Measurements from ENCODE around the gene TGFBR2. TPM values are rescaled to one million over a fixed set of nuclear protein-coding genes. Genes with fewer than 3 reads are reported as not detected.

The TGFBR2 gene
- total RNA-seq, 1 experiment from 2014 or later, result 48.2 TPM

DNA sequence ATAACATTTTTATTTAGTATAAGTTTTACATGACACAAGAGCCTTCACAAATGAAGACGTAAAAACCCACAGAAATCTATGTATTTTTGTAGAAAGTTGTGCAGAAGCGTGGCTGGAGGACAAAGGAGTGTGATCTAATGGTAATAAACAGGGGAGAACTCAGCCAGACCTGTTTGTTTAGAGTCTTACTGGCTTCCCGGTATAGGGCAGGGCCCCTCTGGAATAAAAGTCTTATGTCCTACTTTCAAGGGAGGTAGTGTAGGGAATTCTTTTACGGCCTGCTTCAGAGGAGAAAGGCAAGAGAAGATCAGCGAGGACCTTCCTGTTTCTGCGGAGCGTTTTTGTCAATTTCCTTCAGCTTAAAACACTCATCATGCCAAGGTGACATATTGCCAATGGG is 103.6 kb downstream of the TGFBR2 start:
- no peak overlapping the region for H2AFZ ChIP-seq (ENCODE audit: low read length)
- CTCF ChIA-PET, result no interaction called here
- POLR2A ChIA-PET (ENCODE audit: unreplicated experiment), result no interaction called here

DNA sequence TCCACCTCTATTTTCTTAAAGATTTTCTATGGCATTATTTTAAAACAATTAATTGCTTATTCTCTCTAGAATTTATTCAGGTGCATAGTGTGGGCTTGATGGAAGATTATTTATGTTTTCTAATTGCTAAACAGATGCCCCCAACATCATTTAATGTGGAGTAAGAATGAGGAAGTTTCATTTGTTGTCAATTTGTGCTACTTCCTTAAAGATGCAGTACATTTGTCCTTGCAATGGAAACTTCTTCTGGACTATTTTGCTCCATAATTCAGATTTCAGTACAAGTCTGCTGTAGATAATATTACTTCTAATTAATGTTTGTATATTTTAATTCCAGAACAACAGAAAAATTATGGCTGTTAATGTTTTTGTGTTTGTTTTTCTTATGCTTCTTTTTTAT is 104.8 kb downstream of the TGFBR2 start:
- BruUV-seq (replicated peaks), result no TSS peak
- DNase-seq, result no peak
- Histone ChIP-seq H3K9me3 (ENCODE audit: low read length) (no peaks in the 10 kb centered on the region), H3K9me2 (replicated peaks; ENCODE audit: low read length) (no peaks in the 10 kb centered on the region), H3K9ac (ENCODE audit: low read length) (no peak overlapping the region), H3K4me3 (ENCODE audit: low read length) (no peak overlapping the region), H3K36me3 (ENCODE audit: low read depth, low read length) (no peaks in the 10 kb centered on the region), H3K4me1 (ENCODE audit: insufficient read depth, low read length) (peaks cover 7% of the 10 kb centered on the region), H3K27me3 (ENCODE audit: low read length) (no peaks in the 10 kb centered on the region), H3F3A (ENCODE audit: low read length, unreplicated experiment) (no peaks in the 10 kb centered on the region), H3K4me2 (ENCODE audit: low read length) (no peak overlapping the region), H4K20me1 (ENCODE audit: low read length) (no peaks in the 10 kb centered on the region), H3K79me2 (ENCODE audit: low read length) (no peaks in the 10 kb centered on the region), H3K27ac (ENCODE audit: low read length) (no peak overlapping the region), H2AFZ (ENCODE audit: low read length) (no peak overlapping the region)
- intact Hi-C loops (cut with micrococcal nuclease), result no loop called here
- ATAC-seq, result no peak
- TF ChIP-seq EZH2phosphoT487 (IDR thresholded peaks at IDR 0.05; ENCODE audit: borderline replicate concordance, low read length) (no peak), EZH2 (IDR thresholded peaks at IDR 0.05; ENCODE audit: low read length, unreplicated experiment) (no peak)
- TF ChIP-seq, protein P1, sequence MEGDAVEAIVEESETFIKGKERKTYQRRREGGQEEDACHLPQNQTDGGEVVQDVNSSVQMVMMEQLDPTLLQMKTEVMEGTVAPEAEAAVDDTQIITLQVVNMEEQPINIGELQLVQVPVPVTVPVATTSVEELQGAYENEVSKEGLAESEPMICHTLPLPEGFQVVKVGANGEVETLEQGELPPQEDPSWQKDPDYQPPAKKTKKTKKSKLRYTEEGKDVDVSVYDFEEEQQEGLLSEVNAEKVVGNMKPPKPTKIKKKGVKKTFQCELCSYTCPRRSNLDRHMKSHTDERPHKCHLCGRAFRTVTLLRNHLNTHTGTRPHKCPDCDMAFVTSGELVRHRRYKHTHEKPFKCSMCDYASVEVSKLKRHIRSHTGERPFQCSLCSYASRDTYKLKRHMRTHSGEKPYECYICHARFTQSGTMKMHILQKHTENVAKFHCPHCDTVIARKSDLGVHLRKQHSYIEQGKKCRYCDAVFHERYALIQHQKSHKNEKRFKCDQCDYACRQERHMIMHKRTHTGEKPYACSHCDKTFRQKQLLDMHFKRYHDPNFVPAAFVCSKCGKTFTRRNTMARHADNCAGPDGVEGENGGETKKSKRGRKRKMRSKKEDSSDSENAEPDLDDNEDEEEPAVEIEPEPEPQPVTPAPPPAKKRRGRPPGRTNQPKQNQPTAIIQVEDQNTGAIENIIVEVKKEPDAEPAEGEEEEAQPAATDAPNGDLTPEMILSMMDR (conservative IDR thresholded peaks at IDR 0.05; ENCODE audit: low read depth, low read length), result no peak
- POLR2A ChIA-PET (ENCODE audit: unreplicated experiment), result no interaction called here
- CTCF ChIA-PET, result no interaction called here

More for the DNA sequence above, 103.6 kb downstream of the TGFBR2 start:
- no peaks in the 10 kb centered on the region for H3K27me3 ChIP-seq (ENCODE audit: low read length)
- H3F3A ChIP-seq (ENCODE audit: low read length, unreplicated experiment), result no peaks in the 10 kb centered on the region
- no peak overlapping the region for H3K27ac ChIP-seq (ENCODE audit: low read length)
- H3K9ac ChIP-seq (ENCODE audit: low read length), result no peak overlapping the region
- BruUV-seq (replicated peaks), result no TSS peak
- ATAC-seq (no peak), DNase-seq (no peak)
- H3K9me2 ChIP-seq (replicated peaks; ENCODE audit: low read length), result no peaks in the 10 kb centered on the region
- intact Hi-C loops (cut with micrococcal nuclease), result no loop called here
- no peak overlapping the region for H3K4me2 ChIP-seq (ENCODE audit: low read length)
- H3K36me3 ChIP-seq (ENCODE audit: low read depth, low read length), result no peaks in the 10 kb centered on the region
- H3K79me2 ChIP-seq (ENCODE audit: low read length), result no peaks in the 10 kb centered on the region
- no peak overlapping the region for H3K4me3 ChIP-seq (ENCODE audit: low read length)
- H3K9me3 ChIP-seq (ENCODE audit: low read length), result no peaks in the 10 kb centered on the region
- no peaks in the 10 kb centered on the region for H4K20me1 ChIP-seq (ENCODE audit: low read length)
- TF ChIP-seq EZH2phosphoT487 (IDR thresholded peaks at IDR 0.05; ENCODE audit: borderline replicate concordance, low read length) (no peak), EZH2 (IDR thresholded peaks at IDR 0.05; ENCODE audit: low read length, unreplicated experiment) (no peak)
- TF ChIP-seq, protein P1 (conservative IDR thresholded peaks at IDR 0.05; ENCODE audit: low read depth, low read length), result no peak
- H3K4me1 ChIP-seq (ENCODE audit: insufficient read depth, low read length), result peaks cover 7% of the 10 kb centered on the region

DNA sequence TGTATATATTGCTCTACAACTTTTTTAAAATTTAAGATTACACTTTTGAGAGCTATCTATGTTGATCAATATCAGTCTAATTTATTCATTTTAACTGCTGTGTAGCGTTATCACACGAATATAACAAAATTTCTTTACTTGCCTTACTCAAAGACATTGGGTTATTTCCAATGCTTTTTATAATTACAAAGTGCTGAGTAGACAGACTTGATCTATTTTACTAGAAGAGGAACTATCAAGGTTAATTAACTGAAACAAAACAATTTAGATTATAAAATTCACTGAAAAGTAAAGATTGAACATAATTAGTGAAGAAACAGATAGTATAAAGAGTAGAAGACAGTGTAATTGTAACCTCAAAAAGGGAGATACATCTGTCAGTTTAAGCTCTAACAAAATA is 105.5 kb downstream of the TGFBR2 start:
- Histone ChIP-seq H4K20me1 (ENCODE audit: low read length) (no peaks in the 10 kb centered on the region), H3K27ac (ENCODE audit: low read length) (no peak overlapping the region), H3K27me3 (ENCODE audit: low read length) (no peaks in the 10 kb centered on the region), H2AFZ (ENCODE audit: low read length) (no peak overlapping the region), H3K4me1 (ENCODE audit: insufficient read depth, low read length) (peaks cover 7% of the 10 kb centered on the region), H3K79me2 (ENCODE audit: low read length) (no peaks in the 10 kb centered on the region), H3K9ac (ENCODE audit: low read length) (no peak overlapping the region), H3K9me3 (ENCODE audit: low read length) (no peaks in the 10 kb centered on the region), H3K9me2 (replicated peaks; ENCODE audit: low read length) (no peaks in the 10 kb centered on the region), H3K4me2 (ENCODE audit: low read length) (no peak overlapping the region), H3K4me3 (ENCODE audit: low read length) (no peak overlapping the region), H3K36me3 (ENCODE audit: low read depth, low read length) (no peaks in the 10 kb centered on the region), H3F3A (ENCODE audit: low read length, unreplicated experiment) (no peaks in the 10 kb centered on the region)
- BruUV-seq (replicated peaks), result no TSS peak
- ATAC-seq, result no peak
- no peak for TF ChIP-seq EZH2 (IDR thresholded peaks at IDR 0.05; ENCODE audit: low read length, unreplicated experiment)
- no peak for TF ChIP-seq EZH2phosphoT487 (IDR thresholded peaks at IDR 0.05; ENCODE audit: borderline replicate concordance, low read length)
- TF ChIP-seq, protein P1 (conservative IDR thresholded peaks at IDR 0.05; ENCODE audit: low read depth, low read length), result no peak
- CTCF ChIA-PET, result no interaction called here
- POLR2A ChIA-PET (ENCODE audit: unreplicated experiment), result no interaction called here
- intact Hi-C loops (cut with micrococcal nuclease), result no loop called here
- DNase-seq, result no peak

Measured in PC-3 (cell line).